Measurements from ENCODE around the gene KCNK4.

Gene KCNK4

DNA sequence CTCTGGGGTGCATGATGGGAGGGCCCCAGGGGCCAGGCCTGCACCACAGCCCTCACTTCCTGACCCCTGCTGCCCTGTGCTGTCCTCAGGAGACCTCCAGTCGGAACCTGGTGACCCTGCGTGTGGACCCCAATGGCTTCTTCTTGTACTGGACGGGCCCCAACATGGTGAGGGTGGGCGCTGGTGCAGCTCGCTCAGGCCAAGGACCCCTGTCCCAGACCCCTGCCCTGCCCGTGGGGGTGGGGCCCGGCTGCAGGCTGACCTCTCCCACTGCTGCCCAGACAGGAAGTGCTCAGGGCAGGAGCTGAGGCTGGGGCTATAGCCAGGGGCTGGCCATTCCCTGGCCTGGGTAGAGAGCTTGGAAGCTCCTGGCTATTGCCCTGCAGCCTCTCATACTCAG lies 36.8 kb upstream of the KCNK4 start:
- no peak for DNase-seq

DNA sequence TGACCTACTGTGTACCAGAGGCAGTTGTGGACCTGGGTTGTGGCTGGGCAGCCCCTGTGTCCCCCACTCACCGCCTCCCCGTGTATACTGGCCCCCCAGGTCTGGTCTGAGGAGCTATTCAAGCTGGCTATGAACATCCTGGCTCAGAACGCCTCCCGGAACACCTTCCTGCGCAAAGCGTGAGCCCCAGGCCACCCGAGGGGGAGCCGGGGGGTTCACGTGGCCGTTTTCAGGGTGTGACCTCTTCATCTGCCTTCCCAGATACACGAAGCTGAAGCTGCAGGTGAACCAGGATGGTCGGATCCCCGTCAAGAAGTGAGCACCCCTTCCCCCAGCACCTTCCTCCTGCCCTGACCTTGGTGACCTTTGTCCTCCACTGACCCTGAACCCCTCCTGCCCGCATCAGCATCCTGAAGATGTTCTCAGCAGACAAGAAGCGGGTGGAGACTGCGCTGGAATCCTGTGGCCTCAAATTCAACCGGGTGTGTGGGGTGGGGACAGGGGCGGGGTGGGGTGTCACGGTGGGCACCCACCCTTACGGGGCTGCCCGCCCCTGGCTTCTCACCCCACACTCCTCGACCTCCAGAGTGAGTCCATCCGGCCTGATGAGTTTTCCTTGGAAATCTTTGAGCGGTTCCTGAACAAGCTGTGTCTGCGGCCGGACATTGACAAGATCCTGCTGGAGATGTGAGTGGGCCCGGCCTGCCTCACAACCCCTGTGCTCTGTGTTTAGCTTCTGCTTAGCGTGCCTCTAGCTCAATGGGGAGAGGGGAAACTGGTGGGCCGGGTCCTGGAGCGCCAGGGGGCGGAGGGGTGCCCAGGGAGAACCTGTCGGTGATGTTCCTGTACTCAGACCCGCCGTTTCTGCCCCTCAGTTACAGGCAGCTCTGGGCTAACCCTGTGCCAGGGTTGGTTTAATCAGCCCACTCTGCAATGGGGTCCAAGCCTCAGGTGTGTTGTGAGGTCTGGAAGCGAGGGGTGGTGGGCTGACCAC lies 35.7 kb upstream of the KCNK4 start:
- DNase-seq: no peak

GRCh38 chr11:64256300-64256699 lies 34.8 kb upstream of the KCNK4 start:
- no peak for DNase-seq

DNA sequence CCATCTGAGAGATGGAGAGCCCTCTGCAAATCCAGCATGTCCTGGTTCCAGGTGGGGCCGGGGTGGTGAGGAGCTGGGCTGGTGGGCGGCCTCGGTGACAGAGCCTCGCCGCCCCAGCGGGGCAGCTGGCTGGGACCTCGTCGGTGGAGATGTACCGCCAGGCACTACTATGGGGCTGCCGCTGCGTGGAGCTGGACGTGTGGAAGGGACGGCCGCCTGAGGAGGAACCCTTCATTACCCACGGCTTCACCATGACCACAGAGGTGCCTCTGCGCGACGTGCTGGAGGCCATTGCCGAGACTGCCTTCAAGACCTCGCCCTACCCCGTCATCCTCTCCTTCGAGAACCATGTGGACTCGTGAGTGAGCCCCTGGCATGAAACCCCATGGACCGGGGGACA lies 32.7 kb upstream of the KCNK4 start:
- no peak for DNase-seq

DNA sequence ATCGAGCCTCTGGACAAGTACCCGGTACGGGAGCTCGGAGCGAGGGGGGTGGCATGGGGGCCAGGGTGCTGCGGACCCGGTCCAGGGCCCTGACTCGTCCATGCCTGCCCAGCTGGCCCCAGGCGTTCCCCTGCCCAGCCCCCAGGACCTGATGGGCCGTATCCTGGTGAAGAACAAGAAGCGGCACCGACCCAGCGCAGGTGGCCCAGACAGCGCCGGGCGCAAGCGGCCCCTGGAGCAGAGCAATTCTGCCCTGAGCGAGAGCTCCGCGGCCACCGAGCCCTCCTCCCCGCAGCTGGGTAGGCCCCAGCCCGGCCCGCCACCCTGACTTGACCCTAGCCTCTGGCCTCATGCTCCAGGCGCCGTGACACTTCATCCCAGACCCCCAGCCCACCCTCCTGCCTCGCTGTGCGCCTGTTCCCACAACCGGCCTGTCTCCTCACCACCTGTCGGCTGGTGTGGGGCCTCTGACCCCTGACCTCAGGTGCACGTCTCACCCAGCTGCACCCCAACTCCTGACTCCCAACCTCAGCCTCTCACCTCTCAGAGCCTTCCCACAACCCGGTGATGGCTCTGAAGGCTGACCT lies 32.1 kb upstream of the KCNK4 start:
- DNase-seq: no peak

DNA sequence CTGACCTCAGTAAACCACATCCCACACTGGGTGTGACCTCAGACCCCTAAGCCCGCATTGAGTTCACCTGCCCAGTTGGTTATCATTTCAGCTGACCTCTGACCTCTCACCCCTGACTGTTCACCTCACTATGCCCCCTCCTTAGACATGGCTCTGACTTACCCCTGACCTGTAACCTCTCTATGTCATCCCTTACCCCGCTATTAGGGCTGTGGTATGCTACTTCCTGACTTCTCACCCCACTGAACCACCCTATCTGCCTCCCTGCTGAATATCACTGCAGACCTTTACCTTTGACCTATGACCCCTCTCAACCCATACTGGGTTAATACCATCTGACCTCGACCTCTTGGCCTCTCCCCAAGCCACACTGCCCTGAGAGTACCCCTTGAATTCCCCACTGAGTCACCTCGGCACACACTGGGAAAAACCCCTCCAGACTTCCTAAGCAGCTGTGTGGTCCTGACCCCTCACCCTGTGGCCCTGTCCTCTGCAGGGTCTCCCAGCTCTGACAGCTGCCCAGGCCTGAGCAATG lies 31.5 kb upstream of the KCNK4 start:
- no peak for DNase-seq

GRCh38 chr11:64260147-64260708 lies 30.9 kb upstream of the KCNK4 start:
- no peak for DNase-seq

DNA sequence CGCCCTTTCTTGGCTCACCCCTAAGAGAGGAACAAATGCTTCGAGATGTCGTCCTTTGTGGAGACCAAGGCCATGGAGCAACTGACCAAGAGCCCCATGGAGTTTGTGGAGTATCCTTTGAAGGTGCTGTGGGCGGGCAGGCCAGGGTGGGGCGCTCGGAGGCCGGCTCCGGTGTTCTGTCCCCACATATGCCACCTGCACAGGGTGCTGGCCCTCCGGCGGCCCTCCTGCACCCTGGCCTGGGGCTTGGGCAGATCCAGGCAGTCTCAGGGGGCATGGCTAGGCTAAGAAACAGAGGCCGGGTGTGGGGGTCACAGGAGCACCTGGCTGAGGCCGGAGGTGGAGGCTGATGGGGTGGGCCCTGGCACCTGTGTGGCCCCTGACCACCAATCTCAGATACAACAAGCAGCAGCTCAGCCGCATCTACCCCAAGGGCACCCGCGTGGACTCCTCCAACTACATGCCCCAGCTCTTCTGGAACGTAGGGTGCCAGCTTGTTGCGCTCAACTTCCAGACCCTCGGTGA lies 29.5 kb upstream of the KCNK4 start:
- DNase-seq: no peak

GRCh38 chr11:64262271-64263002 lies 28.7 kb upstream of the KCNK4 start:
- DNase-seq: no peak

- DNase-seq: no peak
These were observed 27.8 kb upstream of the KCNK4 start for GRCh38 chr11:64263021-64263946.

GRCh38 chr11:64263947-64264317 lies 27.2 kb upstream of the KCNK4 start:
- no peak for DNase-seq

DNA sequence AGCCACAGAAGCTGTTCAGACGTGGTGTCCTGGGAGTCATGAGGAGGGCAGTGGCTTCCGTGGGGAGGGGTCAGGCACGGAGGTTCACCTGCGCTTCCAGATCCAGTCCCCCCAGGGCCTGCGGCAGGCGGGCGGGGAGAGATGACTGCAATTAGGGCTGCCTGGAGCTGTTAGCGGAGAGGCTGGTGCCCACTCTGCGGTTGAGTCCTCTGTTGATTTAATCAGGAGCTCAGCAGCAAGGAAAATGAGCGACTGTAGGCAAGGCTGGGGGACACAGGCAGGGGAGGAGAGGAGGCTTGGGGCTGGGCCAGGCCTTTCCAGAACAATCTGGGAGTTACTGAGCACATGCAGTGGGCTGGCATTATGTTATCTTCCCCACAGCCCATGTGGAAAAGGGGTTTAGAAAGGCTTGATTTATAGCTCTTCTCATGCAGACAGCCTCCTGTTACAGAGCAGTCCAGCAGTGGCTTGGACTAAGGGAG lies 26.7 kb upstream of the KCNK4 start:
- no peak for DNase-seq

- no peak for DNase-seq
These were observed 25.6 kb upstream of the KCNK4 start for GRCh38 chr11:64265176-64266160.

DNA sequence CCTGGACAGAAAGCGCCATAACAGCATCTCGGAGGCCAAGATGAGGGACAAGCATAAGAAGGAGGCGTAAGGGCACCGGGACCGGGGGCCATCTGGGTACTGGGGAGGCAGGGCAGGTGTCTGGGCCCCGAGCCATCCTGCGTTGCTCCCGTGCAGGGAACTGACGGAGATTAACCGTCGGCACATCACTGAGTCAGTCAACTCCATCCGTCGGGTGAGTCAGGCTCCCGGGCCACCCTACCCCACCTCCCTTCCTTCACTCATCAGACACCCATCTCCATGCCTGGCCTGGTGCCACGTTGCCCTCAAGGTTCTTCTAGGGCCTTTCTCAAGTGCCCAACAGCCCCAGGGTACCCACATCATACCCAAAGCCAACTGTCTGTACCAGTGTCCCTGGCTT lies 24.8 kb upstream of the KCNK4 start:
- no peak for DNase-seq

DNA sequence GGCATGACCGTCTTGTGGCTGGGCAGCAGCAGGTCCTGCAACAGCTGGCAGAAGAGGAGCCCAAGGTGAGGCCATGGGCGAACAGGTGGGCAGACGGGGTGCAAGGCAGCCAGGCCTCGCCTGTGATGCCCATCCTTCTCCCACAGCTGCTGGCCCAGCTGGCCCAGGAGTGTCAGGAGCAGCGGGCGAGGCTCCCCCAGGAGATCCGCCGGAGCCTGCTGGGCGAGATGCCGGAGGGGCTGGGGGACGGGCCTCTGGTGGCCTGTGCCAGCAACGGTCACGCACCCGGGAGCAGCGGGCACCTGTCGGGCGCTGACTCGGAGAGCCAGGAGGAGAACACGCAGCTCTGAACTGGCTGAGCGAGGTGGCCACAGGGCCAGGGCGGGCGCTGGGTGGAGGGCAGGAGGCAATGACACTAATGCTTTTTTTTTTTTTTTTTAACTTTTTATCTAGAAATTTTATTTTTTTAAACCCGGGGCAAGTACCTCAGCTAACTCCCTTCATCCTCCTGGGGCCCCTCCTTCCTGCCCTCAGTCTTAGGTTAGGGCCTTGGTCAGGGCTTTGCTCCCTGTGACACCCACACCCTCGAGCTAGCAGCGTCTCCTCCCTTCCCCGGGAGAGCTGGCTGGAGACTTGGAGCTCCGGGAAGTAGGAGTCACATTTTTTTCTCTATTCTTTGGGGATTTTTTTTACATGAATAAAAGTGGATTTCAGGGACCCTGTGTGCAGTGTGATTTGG lies 23.7 kb upstream of the KCNK4 start:
- DNase-seq: no peak

DNA sequence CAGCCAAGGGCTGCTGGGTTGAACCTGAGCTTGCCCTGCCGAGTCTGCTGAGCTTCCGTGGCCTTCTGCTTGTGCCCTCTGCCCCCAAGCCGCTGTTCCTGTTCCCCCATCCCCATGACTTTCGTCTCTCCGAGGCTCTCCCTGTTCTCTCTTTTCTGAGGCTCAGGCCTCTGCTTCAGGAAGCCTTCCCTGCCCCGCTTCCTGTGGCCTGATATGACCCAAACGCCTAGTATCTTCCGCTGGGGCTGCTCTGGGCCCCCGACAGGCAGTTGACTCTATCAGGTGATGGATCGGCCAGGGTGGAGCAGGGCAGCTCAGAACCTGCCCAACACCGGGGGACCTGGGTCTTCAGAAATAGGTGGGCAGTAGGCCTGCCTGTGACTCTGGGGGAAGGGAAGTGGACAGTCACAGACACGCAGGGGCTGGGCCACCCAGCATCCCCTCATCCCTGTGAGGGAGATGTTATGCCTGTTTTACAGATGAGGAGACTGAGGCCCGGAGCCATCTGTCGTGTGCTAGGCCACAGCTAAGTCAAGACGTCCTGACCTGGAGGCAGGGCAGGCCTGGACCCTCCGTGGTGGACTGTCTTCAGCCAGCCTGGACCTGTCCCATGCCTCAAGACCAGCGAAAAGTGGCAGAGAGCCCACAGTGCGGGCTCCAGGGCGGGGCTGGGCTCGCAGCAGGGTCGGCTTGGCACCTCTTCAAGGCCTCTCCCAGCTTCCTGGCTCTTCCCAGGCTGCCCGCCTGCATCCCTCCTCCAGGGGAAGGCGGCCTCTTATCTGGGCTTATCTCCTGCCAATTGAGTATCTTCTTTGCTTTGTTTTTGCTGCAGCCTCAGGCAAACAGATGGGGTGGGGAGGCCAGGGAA lies 22.8 kb upstream of the KCNK4 start:
- DNase-seq: no peak

GRCh38 chr11:64268893-64269539 lies 22.1 kb upstream of the KCNK4 start:
- no peak for DNase-seq
